C1 segment of cervical spinal cord (tissue), 14 donors: ENCODE results near the gene HBM.
"Not testable (repeated sequence)": the region's sequence is repeated elsewhere in the genome, so short reads cannot be mapped to it uniquely, and the experiment has no call there.

Source experiments
- DNase-seq, 14 donors: peaks; one replicate each; lab custom pipeline; 2025; lab: John Stamatoyannopoulos, UW

The HBM gene

GRCh38 chr16:168424-168823 lies 2.6 kb downstream of the HBM start:
- DNase-seq: no peak

- DNase-seq: no peak
Measured at GRCh38 chr16:169014-169413, 3.2 kb downstream of the HBM start.

GRCh38 chr16:170088-170507 lies 4.3 kb downstream of the HBM start:
- DNase-seq: not testable (repeated sequence)

GRCh38 chr16:170788-171187 lies 5.0 kb downstream of the HBM start:
- no peak for DNase-seq

- DNase-seq: not testable (repeated sequence)
Measured at GRCh38 chr16:172374-172941, 6.7 kb downstream of the HBM start, which contains the start of gene HBA2. Gene HBA2, plus strand, starts transcription at chr16:172876. Its CDS starts 37 bp downstream, at chr16:172913.

- DNase-seq: not testable (repeated sequence)
Measured at GRCh38 chr16:173211-173854, 7.6 kb downstream of the HBM start.

GRCh38 chr16:173928-174769 lies 8.4 kb downstream of the HBM start:
- not testable (repeated sequence) for DNase-seq

- DNase-seq: no peak
Measured at GRCh38 chr16:175011-175949, 9.5 kb downstream of the HBM start.

- not testable (repeated sequence) for DNase-seq
Measured at GRCh38 chr16:176006-176405, 10.2 kb downstream of the HBM start.

- DNase-seq: not testable (repeated sequence)
Measured at GRCh38 chr16:176477-177382, 11.0 kb downstream of the HBM start, which contains the start of gene HBA1. Gene HBA1, plus strand, starts transcription at chr16:176680. Its CDS starts 37 bp downstream, at chr16:176717.

- DNase-seq: no peak
Measured at GRCh38 chr16:177394-177822, 11.6 kb downstream of the HBM start.

- DNase-seq: no peak
Measured at GRCh38 chr16:177981-178667, 12.3 kb downstream of the HBM start.

- DNase-seq: no peak
Measured at GRCh38 chr16:178668-179015, 12.9 kb downstream of the HBM start.

- DNase-seq: no peak
Measured at GRCh38 chr16:179211-180092, 13.7 kb downstream of the HBM start.

GRCh38 chr16:180101-180675 lies 14.4 kb downstream of the HBM start, which contains the start of gene HBQ1:
Gene HBQ1, plus strand, starts transcription at chr16:180459. Its CDS starts 28 bp downstream, at chr16:180487.
- DNase-seq: peak in 1 of 14 donors; percentile 8

- peak in 3 of 14 donors; percentile 4 to 15 (median 11) for DNase-seq
Measured at GRCh38 chr16:180681-181564, 15.1 kb downstream of the HBM start.

- peak in 8 of 14 donors; percentile 2 to 63 (median 32) for DNase-seq
Measured at GRCh38 chr16:181565-182021, 15.8 kb downstream of the HBM start.
